GM21526 (cell line): Measurements from ENCODE around the gene SERINC2.
"Not testable (repeated sequence)": the region's sequence is repeated elsewhere in the genome, so short reads cannot be mapped to it uniquely, and the experiment has no call there.

Experiments
- ATAC-seq: cut with Tn5 transposase; IDR thresholded peaks from one replicate; pipeline ENCODE4 v1.9.1; 2021; ENCODE audit warnings: moderate library complexity; ENCODE audit not compliant: unreplicated experiment, low FRiP score

The SERINC2 gene

GRCh38 chr1:31382379-31382989 is 30.5 kb upstream of the SERINC2 start:
- no peak for ATAC-seq

- no peak for ATAC-seq
Measured at GRCh38 chr1:31383967-31384366, 29.0 kb upstream of the SERINC2 start.

GRCh38 chr1:31386576-31387243 is 26.3 kb upstream of the SERINC2 start:
- ATAC-seq, result not testable (repeated sequence)

- ATAC-seq, result no peak
Measured at GRCh38 chr1:31387612-31388011, 25.4 kb upstream of the SERINC2 start.

GRCh38 chr1:31389616-31390015 is 23.4 kb upstream of the SERINC2 start:
- ATAC-seq, result no peak

- ATAC-seq, result no peak
Measured at GRCh38 chr1:31390071-31390470, 22.9 kb upstream of the SERINC2 start.

- ATAC-seq, result no peak
Measured at GRCh38 chr1:31393463-31393862, 19.6 kb upstream of the SERINC2 start.

GRCh38 chr1:31394584-31395193 is 18.3 kb upstream of the SERINC2 start:
- ATAC-seq, result no peak

- ATAC-seq, result no peak
Measured at GRCh38 chr1:31396633-31397351, 16.2 kb upstream of the SERINC2 start.

- ATAC-seq, result no peak
Measured at GRCh38 chr1:31397360-31398095, 15.5 kb upstream of the SERINC2 start.

- no peak for ATAC-seq
Measured at GRCh38 chr1:31398246-31398645, 14.8 kb upstream of the SERINC2 start.

GRCh38 chr1:31399976-31400375 is 13.0 kb upstream of the SERINC2 start:
- ATAC-seq, result no peak

- no peak for ATAC-seq
Measured at GRCh38 chr1:31400393-31400792, 12.6 kb upstream of the SERINC2 start.

- no peak for ATAC-seq
Measured at GRCh38 chr1:31401241-31401640, 11.8 kb upstream of the SERINC2 start.

GRCh38 chr1:31405578-31406245 is 7.3 kb upstream of the SERINC2 start:
- no peak for ATAC-seq

- ATAC-seq, result no peak
Measured at GRCh38 chr1:31407029-31407626, 5.9 kb upstream of the SERINC2 start.

- no peak for ATAC-seq
Measured at GRCh38 chr1:31408788-31409318, 4.2 kb upstream of the SERINC2 start.

- no peak for ATAC-seq
Measured at GRCh38 chr1:31409946-31410858, 2.8 kb upstream of the SERINC2 start.
